ENCODE measurements around the gene TRIM34. TPM values are rescaled to one million over a fixed set of nuclear protein-coding genes. Genes with fewer than 3 reads are reported as not detected.

TRIM34 gene
- total and polyA plus RNA-seq, 2 of the 8 experiments (the other 6 are each of a cell fraction or from before 2014, with no cell fraction given): 0.76 to 5.8 TPM

- TF ChIP-seq CHD7 (IDR thresholded peaks at IDR 0.05; ENCODE audit: insufficient replicate concordance, low read length) (no peak), KDM4A (IDR thresholded peaks at IDR 0.05; ENCODE audit: low read depth, low read length, severe bottlenecking) (no peak), POLR2AphosphoS5 (IDR thresholded peaks at IDR 0.05; ENCODE audit: low read depth, low read length) (no peak), MAX (IDR thresholded peaks at IDR 0.05) (no peak), GTF2F1 (IDR thresholded peaks at IDR 0.05; ENCODE audit: borderline replicate concordance, low read depth, low read length) (no peak)
Observed at GRCh38 chr11:5575152-5575551, 49.6 kb upstream of the TRIM34 start (continued).
